IMR-90 (cell line): ENCODE results near the gene CCDC137. TPM values are rescaled to one million over a fixed set of nuclear protein-coding genes. Genes with fewer than 3 reads are reported as not detected.

Experiments
- ATAC-seq: fragments of 200-7000 bp; cut with Tn5 transposase; 2 replicates; pipeline ENCODE4 v1.9.1; 2020; ENCODE audit warnings: low read depth, mild to moderate bottlenecking, moderate library complexity
- BruUV-seq: library from RNA; stranded (reverse); fragments of 400-500 nt; replicated peaks from 2 replicates; lab custom pipeline; 2021; lab: Mats Ljungman, UMichigan
- CTCF ChIA-PET: fragments of 300-600 bp; formaldehyde crosslinking; extraction: SDS; loops from one replicate; lab custom pipeline; 2021; ENCODE audit warnings: antibody characterized with exemption; lab: Yijun Ruan, JAX
- POLR2A ChIA-PET: fragments of 300-600 bp; sonication (Branson Sonifier 250); formaldehyde crosslinking; loops from one replicate; lab custom pipeline; 2022; ENCODE audit warnings: antibody characterized with exemption; ENCODE audit not compliant: unreplicated experiment; lab: Charles Lee
- DNase-seq: peaks from one replicate; pipeline ENCODE4 v3.0.0; 2013
- H2AFZ ChIP-seq: replicated peaks from 2 replicates; pipeline ENCODE3; 2013; ENCODE audit warnings: low read length, mild to moderate bottlenecking; ENCODE audit not compliant: poor library complexity
- H2AK5ac ChIP-seq: 2 replicates; pipeline ENCODE4 v1.6.1; 2013; ENCODE audit warnings: low read depth, low read length, inconsistent platforms
- H2AK9ac ChIP-seq: replicated peaks from 2 replicates; pipeline ENCODE3; 2013; ENCODE audit warnings: mild to moderate bottlenecking, low read depth, low read length, moderate library complexity; ENCODE audit not compliant: poor library complexity
- H2BK120ac ChIP-seq: 2 replicates; pipeline ENCODE4 v1.6.1; 2013; ENCODE audit warnings: low read depth, low read length, inconsistent platforms
- H2BK15ac ChIP-seq: 3 replicates; pipeline ENCODE4 v1.6.1; 2013; ENCODE audit warnings: low read depth, low read length, inconsistent platforms
- H2BK20ac ChIP-seq: 2 replicates; pipeline ENCODE4 v1.6.1; 2013; ENCODE audit warnings: low read depth, mild to moderate bottlenecking, inconsistent platforms, low read length, moderate library complexity
- H2BK5ac ChIP-seq: 2 replicates; pipeline ENCODE4 v1.6.1; 2013; ENCODE audit warnings: mild to moderate bottlenecking, low read depth, low read length, inconsistent platforms; ENCODE audit not compliant: poor library complexity, severe bottlenecking
- H3K14ac ChIP-seq: replicated peaks from 2 replicates; pipeline ENCODE4 v1.6.1; 2013; ENCODE audit warnings: low read depth, low read length, inconsistent platforms
- H3K18ac ChIP-seq: 2 replicates; pipeline ENCODE4 v1.6.1; 2013; ENCODE audit warnings: low read depth, low read length, control low read depth
- H3K23ac ChIP-seq: 2 replicates; pipeline ENCODE4 v1.6.1; 2013; ENCODE audit warnings: low read depth, low read length, inconsistent platforms
- H3K27ac ChIP-seq: 2 replicates; pipeline ENCODE4 v1.5.1; 2013; ENCODE audit warnings: mild to moderate bottlenecking, control low read depth, low read length; ENCODE audit not compliant: insufficient read depth
- H3K27me3 ChIP-seq: 2 replicates; pipeline ENCODE4 v1.6.1; 2013; ENCODE audit warnings: low read length; ENCODE audit not compliant: control insufficient read depth, insufficient read depth
- H3K36me3 ChIP-seq: 2 replicates; pipeline ENCODE4 v1.6.1; 2013; ENCODE audit warnings: low read length, mixed read lengths; ENCODE audit not compliant: control insufficient read depth, insufficient read depth
- H3K4ac ChIP-seq: 2 replicates; pipeline ENCODE4 v1.6.1; 2013; ENCODE audit warnings: low read depth, low read length, inconsistent platforms
- H3K4me1 ChIP-seq: 2 replicates; pipeline ENCODE4 v1.6.1; 2013; ENCODE audit warnings: low read length, mixed read lengths; ENCODE audit not compliant: control insufficient read depth, insufficient read depth
- H3K4me2 ChIP-seq: 2 replicates; pipeline ENCODE4 v1.6.1; 2013; ENCODE audit warnings: low read depth, mild to moderate bottlenecking, control low read depth, low read length, moderate library complexity
- H3K4me3 ChIP-seq: 2 replicates; pipeline ENCODE4 v1.5.1; 2013; ENCODE audit warnings: low read depth, mild to moderate bottlenecking, control low read depth, low read length, moderate library complexity; ENCODE audit not compliant: insufficient read depth
- H3K56ac ChIP-seq: 2 replicates; pipeline ENCODE4 v1.6.1; 2013; ENCODE audit warnings: low read length, inconsistent platforms; ENCODE audit not compliant: insufficient read depth; ENCODE audit errors: extremely low read depth
- H3K79me1 ChIP-seq, 2 experiments: 2 replicates each; pipeline ENCODE4 v1.6.1; 2013; ENCODE audit warnings: low read length in 2 of 2, inconsistent platforms in 1 of 2, low read depth in 1 of 2
- H3K9ac ChIP-seq: 2 replicates; pipeline ENCODE4 v1.6.1; 2013; ENCODE audit warnings: low read depth, low read length, control low read depth
- H3K9me1 ChIP-seq: 2 replicates; pipeline ENCODE4 v1.6.1; 2013; ENCODE audit warnings: low read length, inconsistent platforms; ENCODE audit not compliant: insufficient read depth
- H3K9me3 ChIP-seq: 2 replicates; pipeline ENCODE4 v1.6.1; 2013; ENCODE audit warnings: low read length; ENCODE audit not compliant: control insufficient read depth, insufficient read depth
- H4K20me1 ChIP-seq: 2 replicates; pipeline ENCODE4 v1.6.1; 2013; ENCODE audit warnings: low read length, inconsistent platforms; ENCODE audit not compliant: insufficient read depth
- H4K5ac ChIP-seq: 2 replicates; pipeline ENCODE4 v1.6.1; 2013; ENCODE audit warnings: mild to moderate bottlenecking, low read depth, low read length, control low read depth
- H4K8ac ChIP-seq, 2 experiments: 2 replicates each; pipeline ENCODE4 v1.6.1; 2013; ENCODE audit warnings: low read depth in 2 of 2, low read length in 2 of 2, control low read depth in 1 of 2, inconsistent platforms in 1 of 2
- H4K91ac ChIP-seq: 2 replicates; pipeline ENCODE4 v1.6.1; 2013; ENCODE audit warnings: low read depth, low read length, inconsistent platforms; ENCODE audit not compliant: insufficient read depth
- CHD1 ChIP-seq: IDR thresholded peaks from 2 replicates; pipeline ENCODE4 v1.6.1; 2012; ENCODE audit warnings: low read depth, low read length, improper control_type of control experiment
- FOS ChIP-seq: fragments of 150-350 bp; IDR thresholded peaks from 2 replicates; pipeline ENCODE4 v1.6.1; 2016; ENCODE audit warnings: low read depth, low read length
- MAFK ChIP-seq: IDR thresholded peaks from 2 replicates; pipeline ENCODE4 v1.6.1; 2012; ENCODE audit warnings: low read depth, low read length, improper control_type of control experiment
- MXI1 ChIP-seq: IDR thresholded peaks from 2 replicates; pipeline ENCODE4 v1.6.1; 2012; ENCODE audit warnings: low read depth, mild to moderate bottlenecking, low read length, moderate library complexity, borderline replicate concordance
- RAD21 ChIP-seq: IDR thresholded peaks from 2 replicates; pipeline ENCODE4 v1.6.1; 2012; ENCODE audit warnings: low read length, improper control_type of control experiment
- RCOR1 ChIP-seq: IDR thresholded peaks from 2 replicates; pipeline ENCODE4 v1.6.1; 2012; ENCODE audit warnings: mild to moderate bottlenecking, low read length, improper control_type of control experiment; ENCODE audit not compliant: insufficient replicate concordance
- RFX5 ChIP-seq: IDR thresholded peaks from 2 replicates; pipeline ENCODE4 v1.8.0; 2012; ENCODE audit warnings: low read depth, mild to moderate bottlenecking, low read length, moderate library complexity
- WGBS, 2 experiments: methylation state at CpG; one replicate each; pipeline versions ENCODE4 v1.1.5 to v1.1.7; 2013; ENCODE audit warnings: missing lambda C conversion rate in 2 of 2; ENCODE audit not compliant: insufficient read length in 1 of 2; ENCODE audit errors: extremely low coverage in 2 of 2; 5-methylcytosine and 5-hydroxymethylcytosine counted together
- dilution Hi-C: fragments of 300-500 bp; cut with HindIII; formaldehyde crosslinking; loops from one replicate; pipeline ENCODE4 v1.14.3; 2018; ENCODE audit warnings: low sequenced_read_pairs; ENCODE audit not compliant: unreplicated experiment
- in situ Hi-C: fragments of 300-500 bp; cut with MboI; formaldehyde crosslinking; loops from 3 replicates; pipeline ENCODE4 v1.14.3; 2019; ENCODE audit warnings: low sequenced_read_pairs, inconsistent platforms, mixed read lengths
- intact Hi-C: fragments of 100-400 bp; cut with micrococcal nuclease; formaldehyde crosslinking; loops from 2 replicates; pipeline ENCODE4 v1.10.0; 2022
- polyA plus RNA-seq, 3 experiments: library from polyadenylated mRNA; depleted of rRNA; stranded (reverse); fragments of >200 nt; gene quantifications; 2 replicates each; pipeline ENCODE4 v1.2.3, GENCODE V29; 2012; ENCODE audit warnings: low replicate concordance in 1 of 3
- total RNA-seq: library from RNA; depleted of rRNA; stranded (reverse); fragments of >200 nt; gene quantifications from 2 replicates; pipeline ENCODE4 v1.2.3, GENCODE V29; 2012
- TF ChIP-seq, protein P1 (sequence below): fragments of 150-350 bp; IDR thresholded peaks from 2 replicates; pipeline ENCODE4 v1.6.1; 2017; ENCODE audit warnings: mild to moderate bottlenecking, antibody characterized with exemption, low read length, low read depth
- TF ChIP-seq, protein P2 (sequence below): fragments of 150-350 bp; IDR thresholded peaks from 2 replicates; pipeline ENCODE4 v1.6.1; 2016; ENCODE audit warnings: low read depth, mild to moderate bottlenecking, low read length, moderate library complexity, borderline replicate concordance

CCDC137 gene
- total and polyA plus RNA-seq, 2 of the 4 experiments (the other 2 are of a cell fraction) = 7.5 to 18.4 TPM

DNA sequence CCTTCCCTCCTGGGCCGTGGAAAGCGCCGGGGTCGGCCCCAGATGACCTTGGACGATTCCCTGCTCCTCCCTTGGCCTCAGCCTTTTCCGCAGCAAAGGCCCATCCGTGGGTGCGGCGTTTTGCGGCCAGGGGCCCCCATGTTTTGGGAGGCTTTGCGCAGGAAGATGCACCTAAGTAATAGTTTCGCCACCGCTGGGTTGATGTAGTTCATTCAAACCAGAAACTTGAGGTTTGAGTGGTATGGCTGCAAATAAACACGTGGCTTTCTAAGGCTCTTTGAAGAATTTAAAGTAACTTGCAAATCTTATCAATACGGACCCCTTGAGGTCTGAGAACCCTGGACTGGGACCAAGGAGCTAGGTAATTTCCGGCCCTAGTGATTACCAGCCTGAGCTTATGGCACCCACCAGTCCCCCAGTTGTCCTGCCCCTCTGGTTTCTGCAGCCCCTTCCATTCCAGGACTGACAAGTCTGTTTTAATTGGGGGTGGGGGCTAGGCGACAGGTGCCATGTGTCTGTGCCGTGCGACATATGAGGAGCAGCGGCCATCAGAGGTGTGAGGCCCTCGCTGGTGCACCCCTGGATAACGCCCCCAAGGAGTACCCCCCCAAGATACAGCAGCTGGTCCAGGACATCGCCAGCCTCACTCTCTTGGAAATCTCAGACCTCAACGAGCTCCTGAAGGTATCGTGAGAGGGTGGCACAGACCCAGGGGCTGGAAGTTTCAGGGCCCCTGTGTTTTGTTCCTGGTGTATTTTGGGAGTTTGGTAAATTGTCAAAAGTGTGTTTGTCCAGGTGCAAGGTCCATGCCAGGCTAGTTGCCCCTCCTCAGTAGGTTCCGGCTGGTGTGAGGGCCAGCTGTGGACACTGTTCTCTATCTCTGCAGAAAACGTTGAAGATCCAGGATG is 37.5 kb downstream of the CCDC137 start:
- BruUV-seq = no TSS peak

More for the DNA sequence above, 37.5 kb downstream of the CCDC137 start:
- Histone ChIP-seq H2AK9ac (peak overlapping the region; percentile 75), H4K8ac (peak overlapping the region; percentile 60 to 69; a peak in 3 of 4 replicates), H2BK15ac (no peak overlapping the region), H2BK20ac (no peak overlapping the region), H3K4ac (peak overlapping the region; percentile 64), H3K14ac (peak overlapping the region; percentile 86), H3K23ac (peak overlapping the region; percentile 34), H3K9me3 (no peaks in the 10 kb centered on the region), H4K5ac (peak overlapping the region; percentile 5; the same call in 1 of the 2 replicates), H3K79me1 (peaks cover 12 to 51% of the 10 kb centered on the region in 2 experiments), H4K20me1 (peaks cover 31% of the 10 kb centered on the region), H3K56ac (peak overlapping the region; percentile 43; the same call in 1 of the 2 replicates), H3K9me1 (no peaks in the 10 kb centered on the region), H2AK5ac (peak overlapping the region; percentile 87), H3K4me1 (peaks cover 7% of the 10 kb centered on the region), H2BK5ac (peak overlapping the region; percentile 53), H3K9ac (peak overlapping the region; percentile 61), H3K4me3 (peak overlapping the region; percentile 79), H2BK120ac (no peak overlapping the region), H3K18ac (no peak overlapping the region), H3K27me3 (no peaks in the 10 kb centered on the region), H3K27ac (peak overlapping the region; percentile 66), H2AFZ (peak overlapping the region; percentile 93), H3K4me2 (peak overlapping the region; percentile 76), H3K36me3 (peaks cover 27% of the 10 kb centered on the region), H4K91ac (no peak overlapping the region)
- dilution Hi-C loops (no loop called here), intact Hi-C loops (no loop called here), in situ Hi-C loops (no loop called here)
- peak; percentile 16; the same call in 1 of the 2 replicates for ATAC-seq
- TF ChIP-seq RAD21 (no peak), RCOR1 (no peak), MXI1 (peak; percentile 66; the same call in 1 of the 2 replicates), FOS (no peak), RFX5 (no peak), MAFK (no peak), CHD1 (no peak)
- TF ChIP-seq, protein P1, sequence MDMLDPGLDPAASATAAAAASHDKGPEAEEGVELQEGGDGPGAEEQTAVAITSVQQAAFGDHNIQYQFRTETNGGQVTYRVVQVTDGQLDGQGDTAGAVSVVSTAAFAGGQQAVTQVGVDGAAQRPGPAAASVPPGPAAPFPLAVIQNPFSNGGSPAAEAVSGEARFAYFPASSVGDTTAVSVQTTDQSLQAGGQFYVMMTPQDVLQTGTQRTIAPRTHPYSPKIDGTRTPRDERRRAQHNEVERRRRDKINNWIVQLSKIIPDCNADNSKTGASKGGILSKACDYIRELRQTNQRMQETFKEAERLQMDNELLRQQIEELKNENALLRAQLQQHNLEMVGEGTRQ = no peak
- TF ChIP-seq, protein P2, sequence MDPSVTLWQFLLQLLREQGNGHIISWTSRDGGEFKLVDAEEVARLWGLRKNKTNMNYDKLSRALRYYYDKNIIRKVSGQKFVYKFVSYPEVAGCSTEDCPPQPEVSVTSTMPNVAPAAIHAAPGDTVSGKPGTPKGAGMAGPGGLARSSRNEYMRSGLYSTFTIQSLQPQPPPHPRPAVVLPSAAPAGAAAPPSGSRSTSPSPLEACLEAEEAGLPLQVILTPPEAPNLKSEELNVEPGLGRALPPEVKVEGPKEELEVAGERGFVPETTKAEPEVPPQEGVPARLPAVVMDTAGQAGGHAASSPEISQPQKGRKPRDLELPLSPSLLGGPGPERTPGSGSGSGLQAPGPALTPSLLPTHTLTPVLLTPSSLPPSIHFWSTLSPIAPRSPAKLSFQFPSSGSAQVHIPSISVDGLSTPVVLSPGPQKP = no peak
- DNase-seq = no peak
- ChIA-PET POLR2A (no interaction called here), CTCF (no interaction called here)
- 63% methylated on average over 2 of the region's 27 CpGs; no CpG with 5 or more reads in 1 of the 2 experiments for WGBS, 2 experiments
